GM23248 (cell line): ENCODE data around the gene NTNG1.

ENCODE experiments used
- EZH2 ChIP-seq: fragments of 200-600 bp; sonication (generic); IDR thresholded peaks from 2 replicates; pipeline ENCODE4 v1.6.1; 2018; ENCODE audit warnings: antibody characterized with exemption, mild to moderate bottlenecking; ENCODE audit not compliant: insufficient read depth, poor library complexity, severe bottlenecking
- EZH2phosphoT487 ChIP-seq: fragments of 200-600 bp; sonication (generic); IDR thresholded peaks from 2 replicates; pipeline ENCODE4 v1.6.1; 2018; ENCODE audit warnings: antibody characterized with exemption, moderate library complexity, mild to moderate bottlenecking, low read depth; ENCODE audit not compliant: insufficient read depth

DNA sequence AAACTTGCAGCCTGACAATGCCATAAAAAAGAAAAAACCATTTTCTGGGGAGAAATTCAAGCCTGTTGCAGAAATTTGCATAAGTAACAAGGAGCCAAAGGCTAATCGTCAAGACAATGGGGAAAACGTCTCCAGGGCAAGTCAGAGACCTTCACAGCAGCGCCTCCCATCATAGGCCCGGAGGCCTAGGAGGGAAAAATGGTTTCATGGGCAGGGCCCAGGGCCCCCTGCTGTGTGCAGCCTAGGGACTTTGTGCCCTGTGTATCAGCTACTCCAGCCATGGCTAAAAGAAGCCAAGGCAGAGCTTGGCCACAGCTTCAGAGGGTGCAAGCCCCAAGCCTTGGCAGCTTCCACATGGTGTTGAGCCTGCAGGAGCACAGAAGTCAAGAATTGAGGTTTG, 369.5 kb downstream of the NTNG1 start:
- TF ChIP-seq EZH2phosphoT487 (no peak), EZH2 (no peak)
